Activated CD8-positive, alpha-beta T cell treated with anti-CD3 and anti-CD28 coated beads for 36 hours (primary cell): ENCODE data around the gene RBM8A. TPM values are rescaled to one million over a fixed set of nuclear protein-coding genes. Genes with fewer than 3 reads are reported as not detected.

Source experiments
- ATAC-seq: fragments of 200-7000 bp; cut with Tn5 transposase; one replicate; pipeline ENCODE4 v1.10.0; 2021; ENCODE audit warnings: mild to moderate bottlenecking, moderate library complexity
- CTCF ChIA-PET: fragments of 350-600 bp; sonication (Branson Sonifier 250); formaldehyde crosslinking; loops from one replicate; lab custom pipeline; 2021; ENCODE audit warnings: antibody characterized with exemption; lab: Charles Lee
- POLR2A ChIA-PET: fragments of 350-600 bp; sonication (Branson Sonifier 250); formaldehyde crosslinking; loops from one replicate; lab custom pipeline; 2021; ENCODE audit warnings: antibody characterized with exemption; lab: Charles Lee
- DNase-seq: peaks from one replicate; pipeline ENCODE4 v3.0.0-alpha.2; 2020
- H3K27ac Mint-ChIP-seq: one replicate; pipeline ENCODE4 v1.8.0; 2021; ENCODE audit warnings: mild to moderate bottlenecking, mixed read lengths
- H3K27me3 Mint-ChIP-seq: one replicate; pipeline ENCODE4 v1.8.0; 2021; ENCODE audit warnings: mixed read lengths
- H3K36me3 Mint-ChIP-seq: one replicate; pipeline ENCODE4 v1.8.0; 2021; ENCODE audit warnings: low read depth, mixed read lengths
- H3K4me1 Mint-ChIP-seq: one replicate; pipeline ENCODE4 v1.8.0; 2021; ENCODE audit warnings: low read depth, mixed read lengths
- H3K4me3 Mint-ChIP-seq: one replicate; pipeline ENCODE4 v1.8.0; 2021; ENCODE audit warnings: mild to moderate bottlenecking, moderate library complexity, mixed read lengths
- H3K9me3 Mint-ChIP-seq: one replicate; pipeline ENCODE4 v1.8.0; 2021; ENCODE audit warnings: mixed read lengths
- CTCF ChIP-seq: fragments of 200-600 bp; IDR thresholded peaks from one replicate; pipeline ENCODE4 v1.8.0; 2022; ENCODE audit warnings: antibody characterized with exemption, mild to moderate bottlenecking
- intact Hi-C: fragments of 100-400 bp; cut with micrococcal nuclease; formaldehyde crosslinking; loops from one replicate; pipeline ENCODE4 v1.10.0; 2022
- total RNA-seq, 2 experiments: library from RNA; stranded (reverse); gene quantifications; one replicate each; pipeline ENCODE4 v1.2.3, GENCODE V29; 2021

RBM8A gene
- total RNA-seq, 2 experiments from 2014 or later, result 261 to 269 TPM

GRCh38 chr1:145917595-145917994, 9.7 kb downstream of the RBM8A start:
- ChIA-PET CTCF (interaction anchor here (1.1 to 2.1 kb wide), 6 partner anchors 10 to 73 kb away, joined by 3 to 6 read pairs (median 4); partner anchors contain the start of genes ANKRD34A, POLR3GL and RBM8A), POLR2A (interaction anchor here (1.2 to 4.3 kb wide), 7 partner anchors 10 to 79 kb away, joined by 3 to 34 read pairs (median 7); partner anchors contain the start of genes ANKRD34A, POLR3GL, RBM8A and TXNIP)
- H3K4me3 Mint-ChIP-seq, result peak overlapping the region; percentile 96
- DNase-seq (no peak), ATAC-seq (no peak)
- intact Hi-C loops, result loop anchor here (10.0 kb wide), 1 partner anchor 73 kb away; the partner anchor contains the start of gene NUDT17
- peaks cover 49% of the 10 kb centered on the region for H3K4me1 Mint-ChIP-seq
- peaks cover 40% of the 10 kb centered on the region for H3K36me3 Mint-ChIP-seq
- H3K9me3 Mint-ChIP-seq, result no peaks in the 10 kb centered on the region
- TF ChIP-seq CTCF, result no peak
- no peaks in the 10 kb centered on the region for H3K27me3 Mint-ChIP-seq
- peak overlapping the region; percentile 97 for H3K27ac Mint-ChIP-seq

GRCh38 chr1:145916745-145917144, 10.5 kb downstream of the RBM8A start:
- CTCF ChIA-PET, result interaction anchor here (1.8 to 3.0 kb wide), 6 partner anchors 11 to 72 kb away, joined by 4 to 11 read pairs (median 6); partner anchors contain the start of genes ANKRD34A, NUDT17, PIAS3 and POLR3GL
- POLR2A ChIA-PET, result interaction anchor here (0.6 to 4.3 kb wide), 7 partner anchors 10 to 120 kb away, joined by 3 to 34 read pairs (median 3); partner anchors contain the start of genes ANKRD34A, POLR3GL and RBM8A
- Mint-ChIP-seq H3K4me1 (peaks cover 44% of the 10 kb centered on the region), H3K9me3 (no peaks in the 10 kb centered on the region), H3K4me3 (peak overlapping the region; percentile 96), H3K36me3 (peaks cover 40% of the 10 kb centered on the region), H3K27me3 (no peaks in the 10 kb centered on the region), H3K27ac (peak overlapping the region; percentile 47)
- DNase-seq (no peak), ATAC-seq (no peak)
- intact Hi-C loops, result loop anchor here (10.0 kb wide), 1 partner anchor 72 kb away; the partner anchor contains the start of gene NUDT17
- TF ChIP-seq CTCF, result no peak

- CTCF ChIA-PET, result interaction anchor here (1.8 to 5.5 kb wide), 2 partner anchors 20 to 29 kb away, joined by 15 to 32 read pairs; partner anchors contain the start of gene ANKRD35
- H3K27ac Mint-ChIP-seq, result peak overlapping the region; percentile 31
- no peaks in the 10 kb centered on the region for H3K27me3 Mint-ChIP-seq
- DNase-seq, result no peak
- peaks cover 30% of the 10 kb centered on the region for H3K36me3 Mint-ChIP-seq
- intact Hi-C loops, result loop anchor here (5.0 to 10.0 kb wide), 2 partner anchors 67 to 95 kb away; partner anchors contain the start of gene NUDT17
- TF ChIP-seq CTCF, result no peak
- ATAC-seq, result no peak
- no peaks in the 10 kb centered on the region for H3K9me3 Mint-ChIP-seq
- POLR2A ChIA-PET, result interaction anchor here (0.7 to 2.4 kb wide), 3 partner anchors 11 to 53 kb away, joined by 3 to 8 read pairs (median 7); partner anchors contain the start of gene PIAS3
- peaks cover 23% of the 10 kb centered on the region for H3K4me1 Mint-ChIP-seq
- no peak overlapping the region for H3K4me3 Mint-ChIP-seq
Observed at GRCh38 chr1:145912128-145912641, 15.1 kb downstream of the RBM8A start.

GRCh38 chr1:145908653-145909052, 18.6 kb downstream of the RBM8A start:
- Mint-ChIP-seq H3K27ac (no peak overlapping the region), H3K4me1 (peaks cover 9% of the 10 kb centered on the region), H3K9me3 (no peaks in the 10 kb centered on the region), H3K36me3 (peaks cover 11% of the 10 kb centered on the region), H3K4me3 (no peak overlapping the region), H3K27me3 (no peaks in the 10 kb centered on the region)
- POLR2A ChIA-PET, result interaction anchor here (0.8 to 2.1 kb wide), 4 partner anchors 10 to 35 kb away, joined by 3 to 10 read pairs (median 6); partner anchors contain the start of genes PEX11B and RBM8A
- intact Hi-C loops, result no loop called here
- CTCF ChIA-PET, result interaction anchor here (0.6 to 7.0 kb wide), 10 partner anchors 16 to 97 kb away, joined by 3 to 108 read pairs (median 9); partner anchors contain the start of genes ANKRD35, NUDT17, PIAS3 and RBM8A
- DNase-seq, result no peak
- no peak for ATAC-seq
- TF ChIP-seq CTCF, result no peak
